ENCODE results near the gene RPL39L.

DNA sequence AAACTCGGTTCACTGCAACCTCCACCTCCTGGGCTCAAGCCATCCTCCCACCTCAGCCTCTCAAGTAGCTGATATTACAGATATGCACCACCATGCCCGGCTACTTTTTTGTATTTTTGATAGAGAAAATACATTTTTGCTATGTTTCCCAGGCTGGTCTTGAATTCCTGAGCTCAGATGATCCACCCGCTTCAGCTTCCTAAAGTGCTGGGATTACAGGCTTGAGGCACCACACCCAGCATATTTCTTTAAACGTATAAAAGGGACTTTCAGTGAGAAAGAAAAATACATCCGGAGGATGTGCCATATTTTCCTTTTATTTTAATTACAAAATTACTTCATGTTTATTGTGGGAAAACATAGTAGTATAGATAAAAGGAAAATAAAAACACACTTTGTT lies 55.2 kb downstream of the RPL39L start:
- TF ChIP-seq, protein P1, sequence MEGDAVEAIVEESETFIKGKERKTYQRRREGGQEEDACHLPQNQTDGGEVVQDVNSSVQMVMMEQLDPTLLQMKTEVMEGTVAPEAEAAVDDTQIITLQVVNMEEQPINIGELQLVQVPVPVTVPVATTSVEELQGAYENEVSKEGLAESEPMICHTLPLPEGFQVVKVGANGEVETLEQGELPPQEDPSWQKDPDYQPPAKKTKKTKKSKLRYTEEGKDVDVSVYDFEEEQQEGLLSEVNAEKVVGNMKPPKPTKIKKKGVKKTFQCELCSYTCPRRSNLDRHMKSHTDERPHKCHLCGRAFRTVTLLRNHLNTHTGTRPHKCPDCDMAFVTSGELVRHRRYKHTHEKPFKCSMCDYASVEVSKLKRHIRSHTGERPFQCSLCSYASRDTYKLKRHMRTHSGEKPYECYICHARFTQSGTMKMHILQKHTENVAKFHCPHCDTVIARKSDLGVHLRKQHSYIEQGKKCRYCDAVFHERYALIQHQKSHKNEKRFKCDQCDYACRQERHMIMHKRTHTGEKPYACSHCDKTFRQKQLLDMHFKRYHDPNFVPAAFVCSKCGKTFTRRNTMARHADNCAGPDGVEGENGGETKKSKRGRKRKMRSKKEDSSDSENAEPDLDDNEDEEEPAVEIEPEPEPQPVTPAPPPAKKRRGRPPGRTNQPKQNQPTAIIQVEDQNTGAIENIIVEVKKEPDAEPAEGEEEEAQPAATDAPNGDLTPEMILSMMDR (IDR thresholded peaks at IDR 0.05) = no peak
- TF ChIP-seq POLR2AphosphoS5 (IDR thresholded peaks at IDR 0.05) = no peak
